Right forelimb (tissue), 1 donor: ENCODE measurements around the gene CLMP.

Source experiments
- DNase-seq: peaks from one replicate; pipeline ENCODE4 v3.0.0-alpha.2; 2018

Gene CLMP

GRCh38 chr11:123052901-123053721 lies 141.9 kb downstream of the CLMP start:
- no peak for DNase-seq

- no peak for DNase-seq
These were observed 143.4 kb downstream of the CLMP start for GRCh38 chr11:123051634-123052033.

DNA sequence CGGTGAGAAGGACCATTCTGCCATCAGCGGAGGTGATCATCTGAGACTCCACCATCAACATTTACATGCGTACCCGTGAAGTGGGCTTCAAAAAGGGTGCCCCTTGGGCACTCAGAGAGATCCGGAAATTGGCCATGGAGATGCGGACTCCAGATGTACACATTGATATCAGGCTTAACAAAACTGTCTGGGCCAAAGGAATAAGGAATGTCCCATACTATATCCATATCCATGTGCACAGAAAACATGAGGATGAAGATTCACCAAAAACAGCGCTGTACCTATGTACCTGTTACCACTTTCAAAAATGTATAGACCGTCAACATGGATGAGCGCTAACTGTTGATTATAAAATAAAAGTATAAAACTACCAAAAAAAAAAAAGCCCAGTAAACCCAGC lies 143.9 kb downstream of the CLMP start:
- no peak for DNase-seq

DNA sequence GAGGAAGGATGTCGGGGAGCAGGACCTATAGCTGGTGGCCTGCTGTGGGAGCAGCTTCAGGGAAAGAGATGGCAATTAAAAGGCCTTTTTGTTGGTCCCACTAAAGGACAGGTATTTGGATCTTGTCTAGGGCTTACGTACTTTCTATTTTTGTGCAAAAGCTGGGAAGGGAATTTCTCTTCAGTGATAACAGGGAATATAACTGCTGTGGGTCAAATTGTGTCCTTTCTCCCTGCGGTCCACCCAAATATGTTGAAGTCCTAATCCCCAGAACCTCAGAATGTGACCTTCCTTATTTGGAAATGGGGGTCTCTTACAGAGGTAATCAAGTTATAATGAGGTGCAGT lies 147.1 kb downstream of the CLMP start:
- DNase-seq = no peak

DNA sequence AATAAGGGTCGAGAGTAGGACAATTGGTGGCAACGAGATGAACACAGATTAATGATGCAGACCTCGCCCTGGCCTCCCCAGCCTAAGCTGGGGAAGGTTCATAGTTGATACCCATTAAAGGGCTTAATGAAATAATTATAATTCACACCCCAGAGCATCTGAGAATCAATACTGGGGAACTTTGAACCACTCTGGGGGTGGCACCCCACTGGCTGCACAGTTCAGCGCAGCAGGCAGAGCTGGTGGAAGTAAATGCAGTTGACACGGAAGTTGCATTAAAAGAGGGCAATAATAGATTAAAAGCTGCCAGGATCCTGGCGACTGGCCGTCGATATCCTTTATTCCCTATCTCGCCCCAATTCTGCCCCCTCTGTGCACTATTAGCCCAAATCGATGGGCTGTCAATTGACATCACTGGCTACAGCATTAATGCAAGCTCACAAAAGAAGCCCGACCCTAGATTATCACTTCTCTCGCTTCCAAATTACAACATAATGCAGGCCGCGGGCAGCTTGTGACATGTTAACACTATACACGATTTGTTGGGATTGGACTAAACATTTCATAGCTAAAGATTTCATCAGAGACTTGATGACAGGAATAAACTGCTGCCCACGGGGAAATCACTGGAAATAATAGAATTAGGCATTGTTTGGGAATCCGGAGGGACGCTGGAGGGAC lies 147.6 kb downstream of the CLMP start:
- no peak for DNase-seq

- DNase-seq = no peak
These were observed 148.4 kb downstream of the CLMP start for GRCh38 chr11:123046473-123047259.

DNA sequence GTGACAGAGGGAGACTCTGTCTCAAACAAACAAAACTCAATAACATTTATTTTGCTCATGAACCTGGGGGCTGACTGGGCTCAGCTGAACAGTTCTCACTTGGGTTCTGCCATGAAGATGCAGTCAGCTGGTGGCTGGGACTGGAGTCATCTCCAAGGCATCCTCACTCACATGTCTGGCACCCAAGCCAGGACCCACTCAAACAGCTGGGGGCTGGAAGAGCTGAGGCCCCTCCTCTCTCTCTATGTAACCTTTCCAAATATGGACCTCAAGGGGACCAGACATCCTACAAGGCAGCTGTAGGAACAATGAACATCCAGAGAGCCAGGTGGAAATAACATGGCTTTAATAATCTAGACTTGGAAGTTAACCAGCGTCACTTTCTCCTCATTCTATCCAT lies 149.9 kb downstream of the CLMP start:
- no peak for DNase-seq

DNA sequence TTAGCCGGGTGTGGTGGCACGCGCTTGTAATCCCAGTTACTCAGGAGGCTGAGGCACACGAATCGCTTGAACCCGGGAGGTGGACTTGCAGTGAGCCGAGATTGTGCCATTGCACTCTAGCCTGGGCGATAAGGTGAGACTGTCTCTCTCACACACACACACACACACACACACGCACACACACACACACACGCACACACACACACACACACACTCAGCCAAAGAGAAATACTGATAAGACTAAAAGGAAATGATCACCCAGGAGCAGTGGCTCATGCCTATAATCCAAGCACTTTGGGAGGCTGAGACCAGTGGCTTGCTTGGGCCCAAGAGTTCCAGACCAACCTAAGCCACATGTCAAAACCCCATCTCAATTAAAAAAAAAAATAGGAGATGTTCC lies 153.9 kb downstream of the CLMP start:
- no peak for DNase-seq

DNA sequence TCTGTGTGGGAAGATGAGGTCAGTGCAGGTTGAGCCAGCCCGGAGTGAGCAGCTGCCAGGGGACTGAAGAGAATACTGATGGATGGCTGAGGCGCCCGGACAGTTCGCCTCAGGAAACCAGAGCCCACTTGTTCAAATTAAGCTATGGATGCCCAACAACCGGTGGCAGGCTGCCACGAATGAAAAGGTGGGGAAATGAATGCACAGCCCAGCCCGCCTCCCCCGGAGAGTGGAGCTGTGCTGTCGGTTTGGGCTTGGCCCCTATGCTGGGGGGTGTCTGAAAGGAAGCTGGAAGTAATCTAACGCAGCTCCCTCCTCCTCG lies 155.0 kb downstream of the CLMP start:
- DNase-seq = peak; percentile 53

DNA sequence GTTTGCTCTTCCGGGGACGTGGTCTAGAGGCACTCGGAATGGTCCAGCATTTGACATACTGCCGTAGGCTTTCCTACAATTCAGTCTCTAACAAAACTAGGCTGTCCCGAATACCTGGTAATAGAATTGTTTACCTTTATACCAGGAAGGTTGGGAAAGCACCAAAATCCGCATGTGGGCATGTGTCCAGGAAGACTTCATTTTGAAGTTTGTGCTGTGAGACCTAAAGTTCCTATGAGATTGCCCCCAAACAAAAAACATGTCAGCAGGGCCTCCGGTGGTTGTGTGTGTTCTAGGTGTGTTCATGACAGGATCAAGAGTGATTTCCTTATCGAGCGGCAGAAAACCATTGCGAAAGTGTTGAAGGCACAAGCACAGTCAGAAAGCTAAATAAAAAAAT lies 159.2 kb downstream of the CLMP start:
- DNase-seq = no peak

- DNase-seq = no peak
These were observed 160.5 kb downstream of the CLMP start for GRCh38 chr11:123034597-123034996.

DNA sequence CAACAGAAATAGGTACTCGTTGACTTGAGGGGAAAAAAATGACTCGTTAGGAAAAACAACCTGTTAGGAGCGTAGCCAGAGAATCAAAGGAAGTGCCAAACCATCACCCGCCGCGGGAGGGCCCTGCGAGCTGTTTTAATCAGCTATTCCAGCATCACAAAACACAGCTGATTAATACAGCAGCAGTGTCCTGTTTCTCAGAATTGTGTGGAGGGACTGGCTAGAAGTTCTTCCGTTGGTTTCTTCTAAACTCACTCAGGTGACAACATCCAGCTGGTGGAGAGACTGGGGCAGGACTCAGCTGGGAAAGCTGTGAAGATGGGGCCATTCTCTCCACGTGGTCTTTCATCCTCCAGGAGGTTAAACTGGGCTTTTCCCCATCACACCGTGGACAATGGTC lies 161.2 kb downstream of the CLMP start:
- no peak for DNase-seq

- no peak for DNase-seq
These were observed 164.5 kb downstream of the CLMP start for GRCh38 chr11:123030517-123030916.

GRCh38 chr11:123020968-123021367 lies 174.1 kb downstream of the CLMP start:
- DNase-seq = no peak
